ENCODE data around the gene IPCEF1.

The IPCEF1 gene

DNA sequence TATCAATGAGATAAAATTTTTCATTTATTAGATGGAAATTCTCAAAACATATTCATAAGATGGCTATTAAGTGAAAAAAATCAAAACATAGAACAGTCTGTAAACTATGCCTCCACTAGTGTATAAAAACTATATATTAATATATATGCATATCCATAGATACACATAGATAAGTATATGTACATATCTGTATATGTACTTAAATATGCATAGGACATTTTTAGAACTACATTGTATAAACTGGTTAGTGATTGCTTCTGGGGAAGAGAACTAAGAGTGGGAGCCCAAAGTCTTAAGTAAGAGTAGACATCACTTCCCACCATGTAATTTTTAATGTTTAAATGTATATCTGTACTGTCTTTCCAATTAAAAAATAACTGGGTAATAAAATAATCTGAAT is 31.5 kb downstream of the IPCEF1 start:
- TF ChIP-seq CTCF (IDR thresholded peaks at IDR 0.05; ENCODE audit: low read depth, low read length): no peak
- H3K27me3 ChIP-seq: no peaks in the 10 kb centered on the region
- DNase-seq: no peak
- H3K9me3 ChIP-seq: no peaks in the 10 kb centered on the region; the same call in 1 of the 2 replicates
- H3K4me1 ChIP-seq: no peaks in the 10 kb centered on the region
- H3K4me3 ChIP-seq (ENCODE audit: low read depth, low read length): no peak overlapping the region
- no peaks in the 10 kb centered on the region for H3K36me3 ChIP-seq

- no peaks in the 10 kb centered on the region; the same call in 1 of the 2 replicates for H3K9me3 ChIP-seq
- no peak for TF ChIP-seq CTCF (IDR thresholded peaks at IDR 0.05; ENCODE audit: low read depth, low read length)
- H3K4me1 ChIP-seq: peaks cover 13% of the 10 kb centered on the region
- H3K4me3 ChIP-seq (ENCODE audit: low read depth, low read length): no peak overlapping the region
- H3K27me3 ChIP-seq: no peaks in the 10 kb centered on the region
- no peaks in the 10 kb centered on the region for H3K36me3 ChIP-seq
- no peak for DNase-seq
These were observed 36.4 kb downstream of the IPCEF1 start for GRCh38 chr6:154320181-154320580.

GRCh38 chr6:154319231-154319858 is 37.3 kb downstream of the IPCEF1 start:
- peak; percentile 23 for DNase-seq
- TF ChIP-seq CTCF (IDR thresholded peaks at IDR 0.05; ENCODE audit: low read depth, low read length): no peak
- Histone ChIP-seq H3K4me3 (ENCODE audit: low read depth, low read length) (peak overlapping the region; percentile 6; the same call in 1 of the 2 replicates), H3K4me1 (peaks cover 13% of the 10 kb centered on the region), H3K9me3 (no peaks in the 10 kb centered on the region; the same call in 1 of the 2 replicates), H3K27me3 (no peaks in the 10 kb centered on the region), H3K36me3 (no peaks in the 10 kb centered on the region)

GRCh38 chr6:154318721-154319120 is 37.9 kb downstream of the IPCEF1 start:
- no peaks in the 10 kb centered on the region for H3K36me3 ChIP-seq
- H3K27me3 ChIP-seq: no peaks in the 10 kb centered on the region
- DNase-seq: no peak
- peaks cover 13% of the 10 kb centered on the region for H3K4me1 ChIP-seq
- H3K9me3 ChIP-seq: no peaks in the 10 kb centered on the region; the same call in 1 of the 2 replicates
- TF ChIP-seq CTCF (IDR thresholded peaks at IDR 0.05; ENCODE audit: low read depth, low read length): no peak
- H3K4me3 ChIP-seq (ENCODE audit: low read depth, low read length): no peak overlapping the region

- no peak for DNase-seq
- no peaks in the 10 kb centered on the region; the same call in 1 of the 2 replicates for H3K9me3 ChIP-seq
These were observed 40.5 kb downstream of the IPCEF1 start for GRCh38 chr6:154316131-154316530.

More at GRCh38 chr6:154316131-154316530, 40.5 kb downstream of the IPCEF1 start:
- TF ChIP-seq CTCF (IDR thresholded peaks at IDR 0.05; ENCODE audit: low read depth, low read length): no peak
- no peaks in the 10 kb centered on the region for H3K36me3 ChIP-seq
- peaks cover 13% of the 10 kb centered on the region for H3K4me1 ChIP-seq
- H3K27me3 ChIP-seq: no peaks in the 10 kb centered on the region
- H3K4me3 ChIP-seq (ENCODE audit: low read depth, low read length): no peak overlapping the region
